Activated naive CD8-positive, alpha-beta T cell treated with anti-CD3 and anti-CD28 coated beads, Interleukin-2, amount 50 U/mL, for 24 hours (primary cell): Measurements from ENCODE around the gene ZDHHC18.
"Not testable (repeated sequence)": the region's sequence is repeated elsewhere in the genome, so short reads cannot be mapped to it uniquely, and the experiment has no call there.

Source experiments
- ATAC-seq: fragments of 150-1000 bp; cut with Tn5 transposase; one replicate; pipeline ENCODE4 v1.10.0; 2021
- DNase-seq: peaks from one replicate; pipeline ENCODE4 v3.0.0; 2021
- H3K27ac Mint-ChIP-seq: one replicate; pipeline ENCODE4 v1.8.0; 2021; ENCODE audit warnings: mild to moderate bottlenecking, mixed read lengths
- H3K27me3 Mint-ChIP-seq: one replicate; pipeline ENCODE4 v1.8.0; 2021; ENCODE audit warnings: mixed read lengths
- H3K36me3 Mint-ChIP-seq: one replicate; pipeline ENCODE4 v1.8.0; 2021; ENCODE audit warnings: low read depth, mixed read lengths
- H3K4me1 Mint-ChIP-seq: one replicate; pipeline ENCODE4 v1.8.0; 2021; ENCODE audit warnings: mixed read lengths
- H3K4me3 Mint-ChIP-seq: one replicate; pipeline ENCODE4 v1.8.0; 2021; ENCODE audit warnings: mild to moderate bottlenecking, moderate library complexity, mixed read lengths
- H3K9me3 Mint-ChIP-seq: one replicate; pipeline ENCODE4 v1.8.0; 2021; ENCODE audit warnings: mixed read lengths

The ZDHHC18 gene

DNA sequence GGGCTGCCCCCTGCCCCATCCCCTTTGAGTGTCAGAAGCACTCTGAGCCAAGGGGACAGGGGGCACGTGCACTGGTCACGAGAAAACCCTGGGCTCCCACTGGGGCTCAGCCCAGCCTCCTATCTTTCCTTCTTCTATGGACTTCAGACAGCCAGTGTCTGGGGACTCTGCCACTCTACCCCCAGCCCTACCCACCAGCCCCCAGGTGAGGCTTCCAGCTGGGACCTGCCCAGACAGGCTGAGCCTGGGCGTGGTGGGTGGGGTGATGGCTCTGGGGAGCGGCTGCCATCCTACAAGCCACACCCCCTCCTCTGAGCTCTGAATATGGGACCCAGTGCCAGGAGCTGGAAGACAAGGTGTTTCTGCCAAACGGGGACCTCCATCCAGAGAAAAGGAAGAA, 28.4 kb downstream of the ZDHHC18 start:
- no peak for DNase-seq
- peaks cover 25% of the 10 kb centered on the region for H3K36me3 Mint-ChIP-seq
- H3K27me3 Mint-ChIP-seq = no peaks in the 10 kb centered on the region
- H3K27ac Mint-ChIP-seq = no peak overlapping the region
- no peaks in the 10 kb centered on the region for H3K9me3 Mint-ChIP-seq
- no peak for ATAC-seq
- no peak overlapping the region for H3K4me3 Mint-ChIP-seq
- no peaks in the 10 kb centered on the region for H3K4me1 Mint-ChIP-seq

DNA sequence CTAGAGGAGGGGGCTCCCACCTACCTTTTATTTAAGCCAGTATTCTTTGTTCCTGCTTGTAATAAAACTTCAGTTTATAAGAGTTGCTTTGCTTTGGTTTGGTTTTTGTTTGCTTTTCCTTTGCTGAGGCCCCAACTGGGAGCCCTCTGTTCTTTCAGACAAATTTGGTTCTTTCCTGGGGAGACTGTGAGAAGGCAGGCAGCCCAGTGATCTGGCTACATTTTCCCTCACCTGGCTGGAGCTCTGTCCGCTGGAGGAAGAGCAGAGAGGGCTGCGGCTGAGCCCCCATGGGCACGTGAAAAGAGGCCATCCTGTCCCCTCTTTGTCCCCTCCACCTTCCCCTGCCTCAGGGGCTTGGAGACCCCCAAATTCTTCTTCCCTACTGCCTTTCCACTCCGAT, 29.1 kb downstream of the ZDHHC18 start:
- H3K36me3 Mint-ChIP-seq = peaks cover 23% of the 10 kb centered on the region
- no peaks in the 10 kb centered on the region for H3K27me3 Mint-ChIP-seq

DNA sequence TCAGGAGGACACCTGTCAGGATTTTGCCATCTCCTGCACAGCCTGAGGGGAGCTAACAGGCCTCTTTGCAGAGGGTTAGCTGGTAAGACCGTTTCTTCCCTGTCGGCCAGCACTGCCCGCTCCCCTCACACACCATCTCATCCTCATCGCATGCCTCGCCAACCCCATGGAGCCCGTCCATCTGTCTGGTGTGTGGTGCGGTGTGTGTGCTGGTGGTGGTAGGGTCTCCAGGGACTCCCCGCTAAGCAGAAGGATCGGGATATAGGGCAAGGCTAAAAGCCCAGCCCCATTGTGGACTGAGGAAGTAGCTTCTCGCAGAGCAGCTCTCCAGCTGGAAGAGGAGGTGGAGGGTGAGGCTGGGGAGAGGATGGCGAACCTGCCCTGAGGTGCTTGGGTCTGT, 29.7 kb downstream of the ZDHHC18 start:
- Mint-ChIP-seq H3K36me3 (peaks cover 20% of the 10 kb centered on the region), H3K9me3 (no peaks in the 10 kb centered on the region), H3K4me1 (no peaks in the 10 kb centered on the region), H3K27me3 (no peaks in the 10 kb centered on the region), H3K27ac (no peak overlapping the region), H3K4me3 (no peak overlapping the region)
- ATAC-seq (no peak), DNase-seq (no peak)

More for the DNA sequence above, 29.1 kb downstream of the ZDHHC18 start:
- ATAC-seq (no peak), DNase-seq (no peak)
- Mint-ChIP-seq H3K4me1 (no peaks in the 10 kb centered on the region), H3K4me3 (no peak overlapping the region), H3K27ac (no peak overlapping the region), H3K9me3 (no peaks in the 10 kb centered on the region)

DNA sequence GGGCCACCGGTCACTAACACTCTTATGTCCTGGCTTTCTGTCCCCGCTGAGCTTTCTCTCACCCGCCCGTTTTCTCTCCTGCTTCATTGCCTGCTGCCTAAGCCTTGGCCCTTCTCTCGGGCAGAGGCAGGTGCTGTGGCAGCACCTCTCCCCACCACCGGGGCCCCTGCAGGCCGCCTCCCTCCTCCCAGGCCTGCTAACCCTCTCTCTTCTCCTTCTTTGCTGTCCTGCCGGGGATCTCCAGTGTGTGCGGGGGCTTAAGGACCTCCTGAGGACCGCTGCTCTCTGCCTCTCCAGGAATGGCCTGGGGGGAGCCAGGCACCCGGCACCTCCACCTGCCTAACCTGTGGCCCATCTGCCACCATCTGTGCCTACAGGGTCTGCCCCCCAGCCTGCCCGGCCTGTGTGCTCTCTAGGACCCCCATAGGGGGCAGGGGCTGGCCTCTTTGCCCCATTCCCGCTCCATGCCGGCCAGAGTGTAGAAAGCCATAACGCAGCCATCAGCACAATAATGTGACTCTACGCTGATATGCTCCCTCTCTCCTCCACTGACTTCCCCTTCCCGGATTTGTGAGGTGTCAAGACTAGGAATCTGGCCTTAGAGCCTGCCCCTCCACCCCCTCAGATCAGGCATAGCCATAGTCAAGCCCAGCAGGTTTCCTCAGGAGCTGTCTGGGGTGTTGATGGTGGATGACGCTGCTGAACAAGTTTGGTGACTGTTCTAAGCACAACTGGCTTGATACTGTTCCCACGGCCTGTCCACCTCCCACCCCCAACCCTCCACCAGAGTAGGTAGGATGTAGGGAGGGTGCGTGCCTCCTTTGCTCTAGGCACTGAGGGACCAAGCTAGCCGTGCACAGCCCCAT, 30.3 kb downstream of the ZDHHC18 start:
- no peaks in the 10 kb centered on the region for H3K4me1 Mint-ChIP-seq
- H3K36me3 Mint-ChIP-seq = peaks cover 14% of the 10 kb centered on the region
- H3K9me3 Mint-ChIP-seq = no peaks in the 10 kb centered on the region
- DNase-seq (no peak), ATAC-seq (no peak)
- no peak overlapping the region for H3K4me3 Mint-ChIP-seq
- H3K27ac Mint-ChIP-seq = no peak overlapping the region
- no peaks in the 10 kb centered on the region for H3K27me3 Mint-ChIP-seq

DNA sequence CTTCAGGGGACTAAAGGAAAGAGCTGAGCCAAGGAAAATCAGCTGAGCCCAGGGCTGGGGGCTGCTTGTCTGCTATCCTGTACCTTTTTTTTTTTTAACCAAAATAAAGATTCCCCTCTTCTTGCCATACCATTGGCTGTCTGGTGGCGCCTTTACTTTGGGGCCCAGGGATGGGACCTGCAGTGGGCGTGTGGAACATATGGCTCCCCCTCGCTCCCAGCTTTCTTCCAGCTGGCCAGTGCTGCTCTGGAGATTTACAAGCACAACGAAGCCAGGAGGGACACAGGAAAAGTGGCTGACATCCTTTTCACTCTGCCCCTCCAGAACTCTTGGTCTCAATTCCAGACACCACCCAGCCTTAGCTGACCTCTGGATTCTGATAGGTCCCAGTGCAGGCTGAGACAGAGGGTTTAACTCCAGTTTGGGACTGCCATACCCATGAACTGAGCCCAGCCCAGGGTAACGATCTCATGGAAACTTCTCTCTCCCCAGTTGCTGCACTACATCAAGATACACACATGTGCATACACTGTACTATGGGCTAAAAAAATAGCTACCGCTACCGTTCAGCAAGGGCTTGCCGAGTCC, 31.1 kb downstream of the ZDHHC18 start:
- H3K4me1 Mint-ChIP-seq = peaks cover 4% of the 10 kb centered on the region
- H3K4me3 Mint-ChIP-seq = no peak overlapping the region
- peaks cover 8% of the 10 kb centered on the region for H3K36me3 Mint-ChIP-seq
- DNase-seq = no peak
- no peaks in the 10 kb centered on the region for H3K9me3 Mint-ChIP-seq
- no peaks in the 10 kb centered on the region for H3K27me3 Mint-ChIP-seq
- no peak overlapping the region for H3K27ac Mint-ChIP-seq
- no peak for ATAC-seq

DNA sequence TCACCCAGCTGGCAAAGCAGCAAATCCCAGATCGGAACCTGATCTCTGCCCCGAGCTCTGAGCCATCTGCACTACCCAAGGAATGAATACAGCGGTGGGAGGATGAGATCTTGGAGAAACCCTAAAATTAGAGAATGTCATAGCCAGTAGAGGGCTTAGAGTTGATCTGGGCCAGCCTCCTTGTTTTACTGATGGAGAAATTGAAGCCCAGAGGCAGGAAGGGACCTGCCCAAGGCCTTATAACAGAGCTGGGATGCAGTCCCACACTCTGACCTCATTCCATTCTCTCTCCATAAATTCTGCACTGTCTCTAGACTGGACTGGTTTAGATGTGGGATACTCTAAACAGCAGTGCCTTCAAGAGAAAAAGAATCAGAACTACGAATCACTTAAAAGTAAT, 31.7 kb downstream of the ZDHHC18 start:
- Mint-ChIP-seq H3K9me3 (no peaks in the 10 kb centered on the region), H3K4me1 (peaks cover 10% of the 10 kb centered on the region), H3K4me3 (no peak overlapping the region), H3K36me3 (peaks cover 3% of the 10 kb centered on the region), H3K27me3 (no peaks in the 10 kb centered on the region), H3K27ac (no peak overlapping the region)
- ATAC-seq = no peak
- no peak for DNase-seq

DNA sequence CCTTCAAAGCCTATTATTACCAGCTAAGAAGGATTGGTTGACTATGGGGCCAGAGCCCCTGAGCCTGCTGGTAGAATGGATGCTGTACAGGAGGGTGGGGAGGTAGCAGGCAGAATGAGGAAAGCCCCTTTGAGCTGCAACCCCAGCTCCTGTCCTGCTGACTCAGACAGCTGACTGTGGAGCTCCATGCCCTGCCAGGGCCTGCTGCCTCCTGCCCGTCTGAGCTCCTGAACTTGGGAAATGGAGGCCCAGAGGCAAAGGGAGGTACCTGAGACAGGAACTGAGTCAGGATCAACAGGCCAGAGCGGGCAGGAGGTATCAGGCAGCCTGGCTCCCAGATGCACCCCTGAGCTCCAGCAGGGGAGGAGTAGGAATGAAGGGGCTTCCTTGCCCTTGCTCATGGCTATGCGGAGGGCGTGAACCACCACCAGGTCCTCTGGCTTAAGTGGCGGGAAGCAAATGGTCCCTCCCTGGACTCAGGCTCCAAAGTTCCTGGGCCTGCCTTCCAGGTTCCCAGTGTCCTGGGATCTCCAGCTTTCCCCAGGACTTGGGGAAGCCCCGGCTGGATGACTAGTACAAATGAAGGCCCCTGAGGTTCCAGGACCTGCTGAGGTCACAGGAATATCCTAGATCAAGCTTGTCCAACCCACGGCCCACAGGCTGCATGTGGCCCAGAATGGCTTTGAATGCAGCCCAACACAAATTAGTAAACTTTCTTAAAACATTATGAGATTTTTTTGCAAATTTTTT, 32.6 kb downstream of the ZDHHC18 start:
- Mint-ChIP-seq H3K36me3 (peaks cover 4% of the 10 kb centered on the region), H3K27ac (no peak overlapping the region), H3K4me1 (peaks cover 16% of the 10 kb centered on the region), H3K27me3 (no peaks in the 10 kb centered on the region), H3K9me3 (no peaks in the 10 kb centered on the region), H3K4me3 (no peak overlapping the region)
- DNase-seq = no peak
- ATAC-seq = peak; percentile 21

DNA sequence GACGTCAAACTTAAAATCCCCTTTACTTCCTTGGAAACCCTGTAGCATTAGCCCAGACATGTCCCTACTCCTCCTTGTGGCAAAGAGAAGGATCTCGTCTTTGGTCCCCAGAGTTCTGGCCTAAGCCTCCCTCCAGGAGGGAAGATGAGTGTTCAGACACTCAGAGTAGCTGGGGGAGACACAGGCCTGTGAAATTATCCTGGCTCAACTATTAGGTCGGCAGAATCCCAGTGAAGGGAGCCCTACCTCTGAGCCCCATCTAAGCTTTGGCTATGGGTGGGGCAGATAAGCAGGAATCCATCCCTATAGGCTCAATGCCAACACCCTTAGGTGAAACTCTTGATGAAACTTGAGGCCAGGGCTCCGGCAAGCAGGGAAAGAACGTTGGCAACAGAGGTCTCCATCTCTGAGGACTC, 34.8 kb downstream of the ZDHHC18 start:
- Mint-ChIP-seq H3K27ac (no peak overlapping the region), H3K27me3 (no peaks in the 10 kb centered on the region), H3K9me3 (no peaks in the 10 kb centered on the region), H3K4me1 (peaks cover 28% of the 10 kb centered on the region), H3K4me3 (no peak overlapping the region), H3K36me3 (peaks cover 1% of the 10 kb centered on the region)
- ATAC-seq (no peak), DNase-seq (no peak)

DNA sequence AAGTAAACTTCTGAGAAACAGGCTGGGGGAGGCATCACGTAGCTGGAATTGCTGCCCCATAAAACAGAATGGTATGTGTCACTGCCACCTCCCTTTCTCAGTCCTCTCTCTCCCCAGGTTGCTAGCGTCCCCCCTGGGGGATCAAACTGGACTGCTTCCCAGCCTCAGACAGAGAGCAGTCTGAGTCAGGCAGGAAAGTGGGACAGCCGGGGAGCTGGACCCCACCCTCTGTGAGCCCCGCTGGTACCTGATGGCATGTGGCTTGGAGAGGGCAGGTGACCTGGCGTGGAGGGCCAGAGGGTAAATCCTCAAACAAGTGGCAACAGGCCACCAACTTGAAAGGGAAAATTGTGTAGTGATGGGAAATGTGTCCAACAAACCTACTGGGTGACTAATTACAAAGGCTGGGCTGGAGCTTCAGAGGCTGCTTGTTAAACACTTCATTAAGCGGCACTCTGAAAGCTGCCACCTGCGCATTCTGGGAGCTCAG, 35.4 kb downstream of the ZDHHC18 start:
- Mint-ChIP-seq H3K9me3 (no peaks in the 10 kb centered on the region), H3K36me3 (peaks cover 1% of the 10 kb centered on the region), H3K4me3 (no peak overlapping the region), H3K4me1 (peaks cover 28% of the 10 kb centered on the region), H3K27ac (no peak overlapping the region), H3K27me3 (no peaks in the 10 kb centered on the region)
- DNase-seq (no peak), ATAC-seq (no peak)

DNA sequence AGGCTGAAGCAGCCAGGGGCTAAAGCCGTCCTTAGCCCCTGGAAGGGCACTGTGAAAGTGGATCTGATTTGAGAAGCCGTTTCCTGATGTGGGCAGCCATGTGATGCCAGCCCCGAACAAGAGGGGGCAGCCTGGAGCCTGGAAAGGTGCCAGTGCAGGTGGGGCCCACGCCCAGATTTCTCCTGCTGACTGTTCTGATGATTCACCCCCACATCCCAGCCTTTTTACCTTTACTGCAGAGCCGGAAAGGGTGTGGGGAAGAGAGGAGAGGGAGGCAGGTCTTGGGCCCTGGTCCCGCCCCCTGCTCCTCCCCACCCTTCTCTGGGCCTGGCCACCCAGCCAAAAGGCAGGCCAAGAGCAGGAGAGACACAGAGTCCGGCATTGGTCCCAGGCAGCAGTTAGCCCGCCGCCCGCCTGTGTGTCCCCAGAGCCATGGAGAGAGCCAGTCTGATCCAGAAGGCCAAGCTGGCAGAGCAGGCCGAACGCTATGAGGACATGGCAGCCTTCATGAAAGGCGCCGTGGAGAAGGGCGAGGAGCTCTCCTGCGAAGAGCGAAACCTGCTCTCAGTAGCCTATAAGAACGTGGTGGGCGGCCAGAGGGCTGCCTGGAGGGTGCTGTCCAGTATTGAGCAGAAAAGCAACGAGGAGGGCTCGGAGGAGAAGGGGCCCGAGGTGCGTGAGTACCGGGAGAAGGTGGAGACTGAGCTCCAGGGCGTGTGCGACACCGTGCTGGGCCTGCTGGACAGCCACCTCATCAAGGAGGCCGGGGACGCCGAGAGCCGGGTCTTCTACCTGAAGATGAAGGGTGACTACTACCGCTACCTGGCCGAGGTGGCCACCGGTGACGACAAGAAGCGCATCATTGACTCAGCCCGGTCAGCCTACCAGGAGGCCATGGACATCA, 36.5 kb downstream of the ZDHHC18 start, which contains the start of gene SFN:
Gene SFN, plus strand, starts transcription at position 369 of the 904 bp plus-strand sequence. Its CDS starts 64 bp downstream, at position 433.
- DNase-seq = peak; percentile 71
- Mint-ChIP-seq H3K4me3 (peak within 1 kb of the TSS; percentile 91), H3K27ac (peak within 1 kb of the TSS; percentile 49), H3K36me3 (peaks cover 1% of the 10 kb centered on the region), H3K9me3 (no peaks in the 10 kb centered on the region), H3K4me1 (peaks cover 28% of the 10 kb centered on the region), H3K27me3 (no peaks in the 10 kb centered on the region)
- no peak for ATAC-seq

DNA sequence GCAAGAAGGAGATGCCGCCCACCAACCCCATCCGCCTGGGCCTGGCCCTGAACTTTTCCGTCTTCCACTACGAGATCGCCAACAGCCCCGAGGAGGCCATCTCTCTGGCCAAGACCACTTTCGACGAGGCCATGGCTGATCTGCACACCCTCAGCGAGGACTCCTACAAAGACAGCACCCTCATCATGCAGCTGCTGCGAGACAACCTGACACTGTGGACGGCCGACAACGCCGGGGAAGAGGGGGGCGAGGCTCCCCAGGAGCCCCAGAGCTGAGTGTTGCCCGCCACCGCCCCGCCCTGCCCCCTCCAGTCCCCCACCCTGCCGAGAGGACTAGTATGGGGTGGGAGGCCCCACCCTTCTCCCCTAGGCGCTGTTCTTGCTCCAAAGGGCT, 37.2 kb downstream of the ZDHHC18 start:
- H3K27ac Mint-ChIP-seq = no peak overlapping the region
- peaks cover 28% of the 10 kb centered on the region for H3K4me1 Mint-ChIP-seq
- no peaks in the 10 kb centered on the region for H3K9me3 Mint-ChIP-seq
- H3K27me3 Mint-ChIP-seq = no peaks in the 10 kb centered on the region
- ATAC-seq (no peak), DNase-seq (no peak)
- peak overlapping the region; percentile 91 for H3K4me3 Mint-ChIP-seq
- peaks cover 1% of the 10 kb centered on the region for H3K36me3 Mint-ChIP-seq

DNA sequence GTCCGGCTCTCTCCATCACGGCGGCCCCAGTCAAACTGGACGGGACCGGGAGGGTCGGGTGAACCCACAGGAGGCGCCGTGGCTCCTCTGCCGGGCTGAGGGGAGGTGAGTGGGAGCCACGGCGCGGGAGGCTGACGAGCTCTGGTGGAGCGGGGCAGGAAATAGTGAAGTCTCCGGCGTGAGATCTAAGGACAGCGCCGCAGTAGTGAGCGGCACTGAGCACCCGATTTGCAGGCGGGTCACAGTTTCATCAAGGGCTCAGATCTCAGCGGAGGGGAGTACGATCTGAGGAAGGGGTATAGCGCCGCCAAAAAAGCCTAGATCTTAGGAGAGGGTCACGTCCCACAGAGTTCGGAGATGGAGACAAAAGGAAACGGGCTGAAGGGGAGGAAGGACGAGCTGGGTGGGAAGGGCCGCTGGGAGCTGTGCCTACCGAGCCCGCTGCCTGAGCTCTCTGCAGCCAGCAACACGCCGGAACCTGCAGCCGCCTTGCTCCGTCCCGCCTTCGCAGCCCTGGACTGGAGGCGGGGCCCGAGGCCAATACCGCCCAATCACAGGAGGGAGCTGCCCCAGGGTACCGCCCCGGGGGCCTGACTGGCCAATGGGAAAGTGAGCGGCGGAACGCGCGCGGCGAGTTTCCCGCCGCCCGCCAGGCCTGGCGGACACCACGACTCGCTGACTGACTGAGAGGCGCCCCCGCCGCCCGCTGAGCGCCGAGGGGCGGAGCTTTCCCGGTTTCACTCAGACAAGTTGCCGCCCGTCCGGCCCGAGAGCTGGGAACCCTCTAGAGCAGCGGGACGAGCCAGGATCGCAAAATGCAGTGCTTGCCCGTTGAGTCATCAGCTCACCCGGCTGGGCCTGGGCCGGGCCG, 38.4 kb downstream of the ZDHHC18 start:
- Mint-ChIP-seq H3K36me3 (peaks cover 1% of the 10 kb centered on the region), H3K27ac (peak overlapping the region; percentile 88), H3K4me3 (peak overlapping the region; percentile 91), H3K27me3 (no peaks in the 10 kb centered on the region), H3K9me3 (no peaks in the 10 kb centered on the region), H3K4me1 (peaks cover 28% of the 10 kb centered on the region)
- DNase-seq = peak; percentile 95
- peak; percentile 95 for ATAC-seq

DNA sequence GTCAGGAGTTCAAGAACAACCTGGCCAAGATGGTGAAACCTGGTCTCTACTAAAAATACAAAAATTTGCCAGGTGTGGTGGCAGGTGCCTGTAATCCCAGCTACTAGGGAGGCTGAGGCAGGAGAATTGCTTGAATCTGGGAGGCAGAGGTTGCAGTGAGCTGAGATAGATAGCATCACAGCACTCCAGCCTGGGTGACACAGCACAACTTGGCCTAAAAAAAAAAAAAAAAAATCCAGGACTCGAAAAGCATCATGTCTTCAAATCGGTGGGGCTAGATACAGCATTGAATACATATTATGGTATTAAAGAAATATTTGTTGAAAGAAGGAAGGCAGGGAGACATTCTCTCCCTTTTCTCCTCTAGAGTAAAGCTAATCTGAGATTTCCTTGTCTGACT, 46.6 kb downstream of the ZDHHC18 start:
- H3K9me3 Mint-ChIP-seq, H3K4me3 Mint-ChIP-seq, H3K36me3 Mint-ChIP-seq, H3K27ac Mint-ChIP-seq, ATAC-seq, DNase-seq, H3K4me1 Mint-ChIP-seq, H3K27me3 Mint-ChIP-seq: not testable (repeated sequence)
